HG03025 (cell line): ENCODE measurements around the gene KLHDC9.

Experiments
- ATAC-seq: cut with Tn5 transposase; IDR thresholded peaks from one replicate; pipeline ENCODE4 v1.9.1; 2021; ENCODE audit warnings: mild to moderate bottlenecking, moderate library complexity; ENCODE audit not compliant: unreplicated experiment, low FRiP score

Gene KLHDC9

DNA sequence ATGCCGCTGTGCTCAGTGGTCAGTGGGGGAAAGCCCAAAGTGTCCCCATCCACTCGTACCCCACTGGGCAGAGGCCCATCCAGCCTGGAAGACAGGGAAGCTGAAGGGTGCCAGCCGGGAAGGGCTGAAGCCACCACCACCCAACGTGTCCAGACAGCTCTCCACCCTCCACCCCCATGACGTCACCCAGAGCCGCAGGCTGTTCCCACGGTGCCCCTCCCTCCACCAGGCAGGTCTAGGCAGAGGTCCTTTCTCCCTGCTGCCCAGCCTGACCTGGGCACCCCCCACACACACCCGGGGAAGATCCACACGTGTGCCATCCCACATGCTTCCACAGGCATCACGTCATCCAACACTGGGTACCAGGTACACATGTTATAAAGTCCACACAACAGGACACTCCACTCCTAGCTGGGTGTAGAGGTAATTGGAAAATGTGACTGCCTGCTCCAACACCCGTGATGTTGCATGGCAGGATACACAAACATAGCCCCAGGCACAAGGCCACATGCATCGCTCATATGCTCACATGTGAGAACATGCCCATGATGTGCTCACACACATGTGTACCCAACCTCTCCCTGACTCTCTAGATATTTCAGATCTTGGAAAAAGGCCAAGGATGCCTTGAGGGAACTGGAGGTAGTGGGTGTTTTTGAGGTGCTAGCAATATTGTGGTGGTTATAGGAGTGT lies 23.3 kb upstream of the KLHDC9 start:
- no peak for ATAC-seq

DNA sequence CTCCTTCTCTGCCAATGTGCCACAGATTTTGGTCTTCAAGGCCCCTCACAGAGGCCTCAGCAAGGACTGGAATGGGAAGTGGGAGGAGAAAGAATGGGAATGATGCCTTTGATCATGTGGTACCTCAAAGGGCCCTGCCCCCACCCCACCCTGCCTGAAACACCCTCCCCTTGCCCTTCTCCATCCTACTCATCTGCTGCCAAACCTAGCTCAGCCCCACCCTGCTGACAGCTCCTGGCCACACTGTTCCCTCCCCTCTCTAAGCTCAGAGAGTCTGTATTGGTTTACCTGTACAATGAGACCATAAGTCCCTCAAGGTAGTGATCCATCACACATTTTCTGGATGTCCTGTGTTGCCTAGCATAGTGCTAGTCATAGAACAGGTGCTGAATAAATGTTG lies 21.8 kb upstream of the KLHDC9 start:
- no peak for ATAC-seq

DNA sequence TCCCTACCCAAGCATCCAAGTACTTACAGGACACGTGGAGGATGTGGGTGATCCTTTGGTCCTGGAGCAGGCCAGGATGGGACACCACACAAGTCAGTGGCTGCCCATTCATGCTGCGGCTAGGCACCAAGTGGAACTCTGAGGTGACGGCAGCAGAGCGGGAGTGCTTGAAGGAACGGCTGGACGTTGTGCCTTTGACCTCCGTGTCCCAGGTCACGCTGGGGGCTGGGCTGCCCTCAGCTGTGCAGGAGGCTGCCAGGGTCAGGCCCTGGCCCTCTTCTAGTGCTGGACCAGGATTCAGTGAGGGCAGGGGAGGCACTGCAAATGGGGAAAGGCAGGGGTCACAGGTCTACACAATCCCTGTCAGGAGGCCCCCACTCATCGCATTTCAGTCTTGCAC lies 20.7 kb upstream of the KLHDC9 start:
- ATAC-seq = no peak

DNA sequence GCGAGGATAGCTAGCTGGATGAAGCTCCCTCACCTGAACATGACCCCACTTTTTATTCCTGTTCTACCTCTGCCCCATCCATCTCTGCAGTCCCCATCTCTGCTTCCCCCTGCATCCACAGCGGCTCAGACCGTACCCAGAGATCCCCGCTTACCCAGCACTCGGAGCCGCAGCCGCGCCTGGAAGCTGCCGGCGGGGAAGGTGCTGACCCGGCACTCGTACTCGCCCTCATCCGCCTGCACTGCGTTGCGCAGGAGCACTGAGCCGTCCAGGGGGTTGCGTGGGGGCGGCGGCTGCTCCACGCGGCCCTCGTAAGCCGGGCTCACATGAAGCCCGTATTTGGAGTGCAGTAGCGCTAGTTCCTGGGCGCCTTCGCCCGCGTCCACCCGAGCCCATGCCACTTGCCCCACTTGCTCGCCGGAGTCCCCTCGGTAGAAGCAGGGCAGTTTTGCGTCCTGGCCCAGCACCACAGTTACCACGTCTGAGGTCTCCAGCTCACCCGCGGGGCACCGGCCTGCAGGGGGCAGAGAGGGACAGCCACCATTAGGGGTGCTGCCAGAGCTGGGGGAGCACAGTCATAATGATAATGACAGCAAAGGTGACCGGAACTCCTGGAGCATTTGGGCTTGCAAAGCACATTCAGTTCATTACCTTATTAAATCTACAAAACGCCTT lies 18.6 kb upstream of the KLHDC9 start:
- no peak for ATAC-seq

DNA sequence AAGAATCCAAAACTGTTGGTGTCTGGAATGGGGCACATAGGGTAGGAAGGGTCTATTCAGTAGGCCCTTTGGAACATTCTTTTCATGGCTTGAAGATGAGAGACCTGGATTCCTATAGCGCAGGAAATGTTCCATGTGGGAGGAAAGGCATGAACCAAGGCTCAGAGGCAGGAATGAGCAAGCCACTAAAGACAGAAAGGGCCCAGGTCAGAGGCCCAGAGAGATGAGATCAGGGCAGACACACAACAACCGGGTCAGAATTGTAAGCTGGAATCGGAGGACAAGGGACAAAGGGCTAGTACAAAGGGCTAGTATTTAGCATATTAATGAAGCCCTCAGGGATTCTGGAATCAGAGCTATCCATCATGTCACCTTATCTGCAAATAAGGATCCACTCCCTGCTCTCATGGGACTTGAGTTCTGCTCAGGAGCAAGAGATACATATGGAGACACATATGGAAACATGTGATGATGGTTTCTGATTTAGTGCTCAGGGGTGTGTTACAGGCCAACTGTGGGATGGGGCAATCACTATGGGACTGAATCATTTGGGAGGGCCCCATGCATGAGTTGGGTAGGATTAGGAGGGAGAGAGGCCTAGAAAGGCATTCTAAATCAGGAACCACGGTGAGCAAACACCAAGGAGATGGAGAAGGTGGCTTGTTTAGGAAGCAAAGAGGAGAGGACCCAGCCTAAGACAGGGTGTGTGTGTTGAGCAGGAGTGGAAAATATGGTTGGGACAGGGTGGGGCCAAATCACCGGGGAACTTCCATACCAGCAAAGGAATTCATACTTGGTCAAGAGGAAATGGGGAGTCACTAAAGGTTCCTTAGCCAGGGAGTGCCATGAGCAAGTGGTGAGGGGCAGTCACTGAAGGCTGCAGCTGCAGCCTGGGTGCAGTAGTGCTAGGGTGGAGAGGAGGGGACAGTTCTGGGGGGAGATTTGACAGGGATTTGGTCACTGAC lies 17.4 kb upstream of the KLHDC9 start:
- no peak for ATAC-seq

DNA sequence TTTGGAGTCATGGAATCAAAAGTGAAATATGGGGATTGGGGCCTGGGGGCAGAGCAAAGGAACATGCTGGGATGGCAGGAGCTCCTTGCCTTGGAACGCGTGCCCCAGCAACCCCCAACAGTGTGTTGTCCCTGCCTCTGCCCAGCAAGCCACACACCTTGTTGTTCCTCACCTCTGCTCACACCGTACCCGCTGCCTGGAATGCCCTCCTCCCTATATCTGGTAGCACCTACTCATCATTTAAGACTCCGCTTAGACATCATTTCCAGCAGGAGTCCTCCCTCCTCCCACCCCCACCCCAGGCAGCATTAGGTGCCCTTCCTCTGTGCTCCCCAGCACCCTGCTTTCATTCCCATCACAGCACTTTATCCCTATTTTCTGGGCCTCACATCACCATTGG lies 16.6 kb upstream of the KLHDC9 start:
- no peak for ATAC-seq

DNA sequence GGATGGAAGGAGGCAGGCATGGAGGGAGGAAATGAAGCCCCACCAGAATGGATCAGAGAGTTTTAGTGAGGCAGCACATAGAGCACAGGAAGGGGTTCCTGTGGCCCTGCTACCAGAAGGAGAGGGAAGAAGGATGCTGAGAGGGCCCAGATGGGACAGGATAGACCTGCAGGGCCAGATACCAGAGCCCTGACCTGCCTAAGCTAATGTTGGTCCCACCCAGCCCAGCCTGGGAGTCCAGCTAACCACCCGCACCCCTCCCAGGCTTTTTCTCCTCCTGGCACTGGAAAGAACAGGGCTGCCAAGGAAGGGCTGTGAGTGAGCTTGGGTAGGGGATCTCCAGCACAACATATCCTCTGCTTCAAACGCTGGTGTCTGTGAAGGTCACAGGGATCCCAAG lies 15.7 kb upstream of the KLHDC9 start:
- ATAC-seq = no peak

DNA sequence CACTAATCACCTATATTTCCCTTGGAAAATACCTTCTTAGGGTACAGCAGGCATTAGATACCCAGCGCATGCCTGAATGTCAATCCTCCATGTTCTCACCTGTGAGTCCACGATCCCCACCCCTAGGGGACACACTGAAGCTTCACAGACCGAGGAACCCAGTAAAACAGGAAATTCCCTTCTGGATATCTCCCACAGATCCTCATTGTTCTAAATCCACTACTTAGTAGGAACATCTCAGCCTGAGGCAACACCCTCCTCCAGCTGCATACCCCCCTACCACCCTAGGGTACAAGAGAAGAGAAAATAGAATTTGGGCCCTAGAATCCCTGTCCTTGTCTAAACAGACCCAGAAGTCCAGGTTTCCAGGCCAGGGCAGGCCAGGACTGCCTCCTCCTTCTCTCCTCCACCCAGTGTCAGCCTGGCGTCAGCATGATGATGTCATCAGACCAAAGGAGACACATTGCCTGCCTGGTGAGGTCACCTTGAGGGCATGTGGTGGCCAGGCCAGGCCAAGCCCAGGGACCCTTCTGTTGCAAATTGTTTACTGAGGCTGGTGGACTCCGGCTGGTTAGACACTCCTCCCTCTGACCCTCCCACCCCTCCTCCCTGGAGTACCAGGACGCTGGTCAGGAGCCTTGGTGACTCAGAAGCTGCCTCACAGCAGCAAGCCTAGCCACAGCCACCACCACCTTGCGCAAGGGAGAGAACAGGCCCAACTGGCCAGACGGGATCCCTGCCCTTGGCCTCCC lies 15.0 kb upstream of the KLHDC9 start:
- no peak for ATAC-seq

DNA sequence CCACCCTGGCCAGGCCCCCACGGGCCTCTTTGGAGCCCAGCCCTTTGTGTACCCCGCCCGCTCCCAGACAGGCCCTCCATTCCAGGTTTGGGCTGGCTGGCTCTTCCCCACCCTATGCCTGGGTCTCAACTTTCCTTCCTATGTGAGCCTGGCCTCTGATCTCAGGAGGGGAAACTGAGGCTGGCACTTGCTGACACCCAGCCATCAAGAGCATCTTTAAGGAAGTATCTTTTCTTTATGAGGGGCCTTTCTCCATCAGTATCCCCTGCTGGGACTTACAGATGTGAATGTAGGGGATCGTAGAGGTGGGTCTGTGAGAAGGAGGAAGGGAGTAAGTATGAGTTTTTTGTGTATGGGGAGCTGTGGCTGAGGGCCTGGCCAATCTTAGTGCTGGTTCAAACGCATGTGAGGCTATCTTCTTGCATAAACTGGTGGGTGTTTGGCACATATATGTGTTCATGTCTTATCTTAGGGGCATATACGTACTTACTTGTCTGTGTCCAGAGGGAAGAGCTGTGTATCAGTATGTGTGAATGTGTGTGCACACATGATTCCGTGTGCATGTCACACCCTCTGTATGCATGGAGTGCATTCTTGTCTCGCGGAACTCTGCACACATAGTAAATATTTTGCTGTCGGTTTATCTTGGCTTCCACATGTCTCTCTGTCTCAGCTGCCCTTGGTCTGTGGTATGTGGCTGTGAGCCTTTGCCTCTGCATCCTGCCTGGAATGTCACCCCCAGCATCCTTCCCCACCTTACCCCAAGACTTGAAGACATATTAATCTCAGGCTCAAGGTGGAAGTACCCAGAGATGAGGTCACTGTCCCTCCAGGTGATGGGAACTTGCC lies 14.2 kb upstream of the KLHDC9 start:
- no peak for ATAC-seq

DNA sequence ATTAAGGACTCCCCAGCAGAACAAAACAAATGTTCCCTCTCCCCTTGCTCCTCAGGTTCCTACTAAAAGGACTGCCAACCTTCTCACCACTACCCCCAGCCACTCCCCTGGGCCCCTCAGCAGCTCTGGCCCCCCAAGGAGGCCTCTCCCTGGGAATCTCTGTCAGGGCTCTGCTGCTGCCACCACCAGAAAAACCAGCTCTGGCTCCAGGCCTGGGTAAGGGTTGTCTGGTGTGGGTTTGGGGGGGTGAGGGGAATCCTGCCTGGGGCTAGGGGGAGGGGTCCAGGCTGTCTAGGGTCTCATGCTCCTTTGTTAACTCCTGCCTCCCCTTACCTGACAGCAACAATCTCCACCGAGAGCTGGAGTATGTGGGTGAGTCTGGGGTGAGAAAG lies 13.6 kb upstream of the KLHDC9 start:
- no peak for ATAC-seq

DNA sequence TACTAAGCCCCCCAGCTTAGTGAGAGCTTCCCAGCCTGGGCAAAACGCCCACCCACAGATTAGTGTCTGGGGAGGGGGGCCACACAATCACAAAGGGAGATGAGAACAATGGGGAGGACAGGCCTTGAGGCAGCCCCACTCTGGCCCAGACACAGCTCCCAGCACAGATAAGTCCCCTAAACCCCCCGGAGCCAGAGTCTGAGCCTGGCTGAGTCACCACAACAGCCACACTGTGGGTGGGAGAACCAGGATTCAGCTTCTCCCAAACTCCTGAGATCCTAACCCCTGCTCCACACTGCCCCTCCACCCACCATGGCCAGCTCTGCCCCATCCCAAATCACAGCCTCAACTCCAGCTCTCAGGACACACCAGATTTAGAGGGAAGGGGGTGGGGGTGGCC lies 13.0 kb upstream of the KLHDC9 start:
- ATAC-seq = no peak

DNA sequence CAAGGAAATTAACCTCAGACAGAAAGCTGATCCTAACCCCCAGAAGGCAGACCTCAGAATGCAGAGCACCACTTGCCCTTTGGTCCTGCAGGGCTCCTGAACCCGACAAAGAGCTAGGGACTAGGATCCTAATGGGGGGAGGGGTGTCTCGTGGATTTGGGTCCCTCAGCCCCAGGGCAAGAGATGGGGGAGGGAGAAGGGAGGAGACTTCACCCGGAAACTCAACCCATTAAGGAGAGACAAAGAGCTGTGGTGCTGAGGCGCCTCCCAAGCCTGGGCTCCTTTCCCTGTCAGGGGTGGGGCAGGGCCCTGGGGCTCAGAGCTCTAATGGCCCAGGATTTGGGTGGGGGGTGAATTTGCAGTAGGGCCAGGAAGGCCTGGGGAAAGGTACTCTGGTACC lies 11.7 kb upstream of the KLHDC9 start:
- no peak for ATAC-seq

DNA sequence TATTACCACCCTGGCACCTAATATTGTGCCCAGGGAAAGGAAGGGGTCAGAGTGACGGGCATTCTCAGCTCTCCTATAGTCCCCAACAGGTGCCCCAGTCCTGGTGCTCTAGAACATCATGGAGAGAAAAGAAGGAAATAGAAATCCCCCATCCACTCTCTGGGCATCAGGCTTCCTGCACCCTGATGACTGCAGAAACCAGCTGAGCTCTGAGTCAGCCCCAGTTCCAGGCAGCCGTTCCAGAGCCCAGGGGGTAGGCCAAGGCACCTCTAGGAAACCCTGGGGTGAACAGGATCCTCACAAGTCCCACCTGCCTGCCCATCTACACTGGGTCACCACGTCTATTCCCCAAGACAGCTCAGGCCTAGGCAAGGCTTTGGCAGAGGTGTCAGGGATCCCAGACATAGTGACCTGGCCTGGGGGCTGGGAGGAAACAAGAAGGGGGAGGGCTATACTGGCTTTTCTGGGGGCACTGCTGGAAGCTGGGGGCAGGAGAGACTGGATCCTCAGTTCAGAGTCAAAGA lies 9.5 kb upstream of the KLHDC9 start:
- no peak for ATAC-seq

DNA sequence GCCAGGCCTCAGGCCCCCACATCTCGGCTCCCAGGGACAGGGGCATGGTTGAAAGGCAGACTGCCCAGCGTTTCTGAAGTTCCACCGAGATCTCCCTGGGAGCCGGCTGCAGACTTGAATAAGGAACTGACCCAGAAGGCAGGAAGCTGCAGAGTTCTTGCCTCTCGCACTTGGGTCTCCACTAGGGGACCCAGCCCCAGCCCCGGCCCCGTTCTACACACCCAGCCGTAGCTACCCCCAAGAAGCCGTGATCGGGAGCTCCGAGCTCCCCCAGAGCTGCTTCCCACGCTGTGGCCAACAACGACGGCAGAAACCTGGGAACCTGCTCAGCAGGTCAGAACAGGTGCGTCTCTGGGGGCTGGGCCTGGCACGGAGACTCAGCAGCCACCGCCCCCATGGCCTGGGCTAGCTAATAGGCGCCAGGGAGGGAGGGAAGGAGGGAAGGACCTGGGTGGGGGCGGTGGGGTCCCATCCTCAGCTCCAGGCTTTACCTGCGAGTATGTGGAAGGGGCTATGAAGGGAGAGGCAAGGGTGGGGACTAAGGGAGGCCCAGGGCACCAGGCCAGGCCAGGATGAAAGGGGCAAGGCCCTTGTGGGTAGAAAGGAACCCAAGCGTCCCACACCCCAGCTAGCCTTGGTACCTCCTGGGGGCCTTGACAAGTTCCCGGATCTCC lies 8.8 kb upstream of the KLHDC9 start, which contains the start of gene NECTIN4:
Gene NECTIN4 (minus strand): TSS at position 308 of the 674 bp plus-strand sequence. CDS start 262 bp downstream, at position 46.
- no peak for ATAC-seq

DNA sequence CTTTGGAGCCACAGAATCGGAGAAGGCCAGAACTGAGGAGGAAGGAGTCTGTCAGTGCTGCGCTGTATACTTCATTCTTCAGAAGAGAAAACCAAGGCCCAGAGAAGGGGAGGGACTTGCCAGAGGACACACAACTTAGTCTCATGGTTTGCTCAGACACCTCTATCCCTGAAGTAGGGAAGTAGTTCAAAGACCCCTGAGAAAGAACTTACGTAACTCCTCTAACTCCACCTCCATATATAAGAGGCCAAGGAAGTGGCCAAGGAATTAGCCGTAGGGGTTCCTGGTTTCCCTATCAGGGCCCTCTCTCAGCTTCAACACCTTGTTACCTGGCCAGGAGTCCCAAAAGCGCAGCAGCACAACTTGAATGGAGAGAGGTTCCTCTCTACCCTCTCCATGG lies 8.2 kb upstream of the KLHDC9 start:
- no peak for ATAC-seq

DNA sequence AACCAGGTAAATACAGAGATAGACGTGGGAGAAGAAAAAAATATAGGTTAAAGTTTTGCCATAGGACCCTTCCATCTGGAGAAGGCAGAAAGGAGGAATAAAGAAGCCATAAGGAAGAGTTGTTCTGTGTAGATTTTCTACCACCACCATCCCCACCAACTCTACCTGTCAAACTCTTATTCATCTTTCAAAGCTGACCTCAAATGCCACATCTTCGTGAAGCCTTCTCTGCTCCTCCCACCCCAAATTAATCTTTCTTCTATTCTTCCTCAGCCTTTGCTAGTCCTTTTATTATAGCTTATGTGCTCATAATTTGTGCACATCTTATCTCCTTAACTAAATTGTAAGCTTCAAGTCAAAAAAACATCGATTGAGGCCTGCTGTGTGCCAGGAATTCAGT lies 7.5 kb upstream of the KLHDC9 start:
- ATAC-seq = no peak

DNA sequence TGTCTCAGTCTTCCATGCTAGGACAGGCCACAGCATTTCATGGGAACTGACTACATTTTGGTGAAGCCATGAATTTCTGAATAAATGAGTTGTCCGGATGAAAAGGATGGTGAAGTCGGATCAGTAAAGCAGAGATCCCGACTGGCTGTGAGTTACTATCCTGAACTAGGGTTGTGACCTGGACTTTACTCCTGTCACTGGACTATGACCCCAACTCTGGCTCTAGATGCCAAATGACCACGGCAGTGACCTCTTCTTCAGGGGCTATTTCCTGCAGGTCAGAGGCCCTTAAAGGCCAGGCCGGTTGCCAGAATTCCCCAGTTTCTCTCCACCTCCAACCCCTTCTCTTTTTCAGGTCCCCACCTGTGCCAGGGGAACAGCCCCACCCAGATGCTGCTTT lies 7.1 kb upstream of the KLHDC9 start:
- no peak for ATAC-seq

DNA sequence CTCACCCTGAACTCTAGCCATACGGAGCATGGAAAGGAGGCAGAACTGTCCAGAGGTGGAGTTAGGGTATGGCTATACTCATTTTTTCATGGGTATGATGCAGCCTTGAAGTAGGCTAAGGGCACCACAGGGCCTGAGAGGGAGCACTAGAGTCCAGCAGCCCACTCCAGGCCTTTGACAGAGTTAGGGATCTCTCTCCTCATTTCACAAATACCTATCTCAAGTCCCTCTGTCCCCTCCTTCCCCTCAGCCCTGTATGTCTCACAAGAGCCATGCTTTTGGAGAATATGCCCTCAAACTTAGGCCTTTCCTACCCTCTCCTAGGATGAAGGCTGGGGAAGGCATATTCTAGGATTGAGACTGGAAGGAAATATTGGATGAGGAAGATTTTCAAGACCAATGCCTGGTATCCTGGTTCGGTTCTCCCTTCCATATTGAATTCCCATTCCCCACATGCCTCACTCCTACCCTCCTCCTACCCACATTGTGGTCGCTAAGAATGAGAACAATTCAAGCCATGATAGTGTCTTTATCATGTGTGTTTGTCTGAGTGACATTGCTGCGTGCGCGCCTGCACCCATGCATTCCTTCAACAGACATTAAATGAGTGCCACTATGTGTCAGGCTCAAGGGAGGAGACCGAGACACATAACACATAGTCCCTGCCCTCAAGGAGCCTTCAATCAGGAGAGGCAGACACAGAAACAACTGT lies 6.2 kb upstream of the KLHDC9 start:
- ATAC-seq = no peak
